ENCODE results near the gene RASGRP2.

RASGRP2 gene

GRCh38 chr11:64755681-64756361 is 11.9 kb upstream of the RASGRP2 start:
- no peak for DNase-seq

DNA sequence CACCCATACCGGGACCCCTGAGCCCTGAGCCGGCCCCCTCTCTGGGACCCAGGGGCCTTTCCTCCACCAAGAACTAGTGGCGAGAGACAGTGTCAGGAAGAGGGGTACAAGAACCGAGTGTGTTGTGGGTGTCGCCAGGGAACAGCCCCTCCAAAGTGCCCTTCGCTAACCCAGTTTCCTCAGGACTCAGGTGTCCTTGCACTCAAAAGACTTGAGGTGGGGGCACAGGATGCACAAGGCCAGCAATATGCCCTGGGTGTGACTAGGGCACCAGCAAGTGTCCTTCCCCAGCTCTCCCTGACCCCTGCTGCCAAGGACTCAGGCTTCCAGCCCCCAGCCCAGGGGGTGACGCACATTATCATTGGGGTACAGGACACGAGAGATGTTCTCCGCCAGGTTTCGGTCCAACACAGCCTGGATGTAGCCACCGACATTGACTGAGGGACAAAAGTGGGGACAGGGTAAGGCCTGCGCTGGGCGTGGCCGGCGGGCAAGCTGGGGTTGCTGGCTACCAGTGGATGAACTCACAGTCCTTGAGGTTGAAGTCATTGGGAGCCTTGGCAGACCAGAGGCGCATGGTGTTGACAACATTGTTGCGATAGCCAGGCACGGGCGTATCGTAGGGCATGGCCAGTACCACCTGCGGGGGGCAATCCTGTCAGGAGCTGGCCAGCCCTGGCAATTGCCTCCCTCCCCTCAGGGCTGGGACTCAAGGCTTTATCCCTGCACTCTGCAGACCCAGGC is 11.1 kb upstream of the RASGRP2 start:
- no peak for DNase-seq

GRCh38 chr11:64754124-64754918 is 10.4 kb upstream of the RASGRP2 start:
- DNase-seq = no peak

DNA sequence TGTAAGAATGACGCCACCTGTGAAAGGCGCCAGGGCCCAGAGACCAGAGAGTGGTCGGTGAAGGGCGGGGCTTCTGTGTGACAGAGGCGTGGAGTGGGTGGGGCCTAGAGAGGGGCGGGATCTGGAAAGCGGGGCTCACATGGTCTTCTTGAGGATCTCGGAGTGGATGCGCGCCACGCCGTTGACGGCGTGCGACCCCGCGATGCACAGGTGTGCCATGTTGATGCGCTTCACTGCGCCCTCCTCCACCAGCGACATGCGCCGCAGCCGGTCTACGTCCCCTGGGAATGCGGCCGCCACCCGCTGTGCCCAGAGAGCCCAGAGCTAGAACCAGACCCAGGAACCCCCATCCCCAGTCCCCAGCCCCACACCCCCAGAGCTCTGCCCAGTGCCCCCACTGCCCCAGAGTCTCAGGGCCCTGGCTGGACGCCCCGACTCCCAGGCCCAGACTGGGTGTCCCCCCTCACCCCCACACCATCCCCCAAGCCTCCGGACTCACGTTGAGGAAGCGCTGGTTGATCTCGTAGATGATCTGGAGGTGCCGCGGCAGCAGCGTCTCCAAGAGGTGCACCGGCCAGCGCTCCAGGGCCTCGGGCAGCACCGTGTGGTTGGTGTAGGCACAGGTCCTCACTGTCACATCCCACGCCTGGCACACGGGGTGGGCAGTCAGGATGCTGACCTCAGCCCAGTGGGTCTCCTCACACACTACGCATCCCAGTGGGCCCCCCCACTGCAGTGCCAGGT is 9.6 kb upstream of the RASGRP2 start:
- no peak for DNase-seq

DNA sequence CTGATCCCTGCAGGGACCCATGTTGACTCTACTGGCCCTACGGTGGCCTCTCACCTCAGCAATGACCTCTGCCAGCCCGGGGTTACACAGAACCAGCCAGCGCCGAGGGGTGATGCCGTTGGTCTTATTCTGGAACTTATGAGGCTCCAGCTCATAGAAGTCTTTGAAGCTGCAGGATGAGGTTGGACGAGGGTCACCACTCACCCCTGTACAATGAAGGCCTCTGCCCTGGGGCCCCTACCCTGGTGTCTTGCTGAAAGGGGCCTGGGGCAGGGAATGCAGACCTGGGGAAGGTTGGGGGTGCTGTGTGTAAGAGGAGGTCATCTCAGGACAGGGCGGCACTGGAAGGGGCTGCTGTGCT is 9.1 kb upstream of the RASGRP2 start:
- DNase-seq = no peak

- no peak for DNase-seq
Measured at GRCh38 chr11:64752175-64752970, 8.4 kb upstream of the RASGRP2 start.

GRCh38 chr11:64751580-64751979 is 7.6 kb upstream of the RASGRP2 start:
- DNase-seq = no peak

- no peak for DNase-seq
Measured at GRCh38 chr11:64751136-64751535, 7.2 kb upstream of the RASGRP2 start.

- DNase-seq = no peak
Measured at GRCh38 chr11:64750361-64751054, 6.6 kb upstream of the RASGRP2 start.

- peak; percentile 85 for DNase-seq
Measured at GRCh38 chr11:64747961-64748665, 4.2 kb upstream of the RASGRP2 start.

- DNase-seq = no peak
Measured at GRCh38 chr11:64746486-64746885, 2.5 kb upstream of the RASGRP2 start.

- peak; percentile 59 for DNase-seq
Measured at GRCh38 chr11:64745521-64746328, 1.8 kb upstream of the RASGRP2 start.

DNA sequence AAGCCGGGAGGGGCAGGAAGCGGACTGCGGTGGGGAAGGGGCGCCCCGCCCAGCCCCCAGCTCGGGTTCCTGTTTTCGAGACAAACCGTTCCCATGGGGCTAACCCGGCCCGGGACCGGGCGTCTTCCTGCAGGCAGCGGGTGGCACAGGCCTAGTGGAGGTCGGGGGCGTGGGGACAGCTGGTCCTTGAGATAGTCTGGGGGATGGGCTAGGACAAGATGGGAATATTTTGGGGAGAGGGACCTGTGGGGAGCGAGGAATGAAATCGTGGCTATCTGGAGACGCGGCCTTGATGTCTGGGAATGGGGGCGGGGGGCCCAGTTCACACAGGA is 1.2 kb upstream of the RASGRP2 start:
- DNase-seq = no peak

- DNase-seq = no peak
Measured at GRCh38 chr11:64744544-64745188, 724 bp upstream of the RASGRP2 start.

DNA sequence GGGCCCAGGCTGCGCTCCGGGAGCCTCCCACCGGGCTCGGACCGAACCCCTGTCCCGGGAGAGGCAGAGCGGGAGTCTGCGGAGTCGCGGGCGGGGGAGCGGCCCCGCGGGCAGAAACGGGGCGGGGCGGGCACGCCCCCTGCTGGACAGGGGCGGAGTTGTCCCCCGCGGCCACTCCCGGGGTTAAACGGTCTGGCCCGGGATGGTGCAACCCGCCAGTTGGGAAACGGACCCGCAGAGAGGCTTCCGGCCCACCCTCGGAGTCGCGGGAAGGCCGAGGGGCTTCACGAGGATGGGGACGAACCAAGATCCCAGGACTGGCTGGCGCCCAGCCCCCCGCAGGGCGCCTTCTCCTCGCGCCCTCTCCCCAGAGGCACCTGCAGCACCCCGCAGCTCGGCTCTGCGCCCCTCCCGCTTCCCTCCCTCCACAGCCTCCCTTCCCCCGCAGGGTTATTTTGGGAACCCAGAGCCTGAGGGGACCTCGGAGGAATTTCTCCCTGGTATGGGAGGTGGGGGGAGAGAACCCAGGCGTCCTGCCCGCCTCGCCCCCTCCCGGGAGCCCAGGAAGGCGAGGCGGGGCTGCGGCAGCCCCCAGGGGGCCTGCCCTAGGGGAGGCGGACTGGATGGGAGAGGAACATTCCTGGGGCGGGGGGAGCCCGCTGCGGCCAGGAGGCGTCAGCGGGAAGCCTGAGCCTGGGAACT is 902 bp downstream of the RASGRP2 start:
- peak; percentile 60 for DNase-seq

DNA sequence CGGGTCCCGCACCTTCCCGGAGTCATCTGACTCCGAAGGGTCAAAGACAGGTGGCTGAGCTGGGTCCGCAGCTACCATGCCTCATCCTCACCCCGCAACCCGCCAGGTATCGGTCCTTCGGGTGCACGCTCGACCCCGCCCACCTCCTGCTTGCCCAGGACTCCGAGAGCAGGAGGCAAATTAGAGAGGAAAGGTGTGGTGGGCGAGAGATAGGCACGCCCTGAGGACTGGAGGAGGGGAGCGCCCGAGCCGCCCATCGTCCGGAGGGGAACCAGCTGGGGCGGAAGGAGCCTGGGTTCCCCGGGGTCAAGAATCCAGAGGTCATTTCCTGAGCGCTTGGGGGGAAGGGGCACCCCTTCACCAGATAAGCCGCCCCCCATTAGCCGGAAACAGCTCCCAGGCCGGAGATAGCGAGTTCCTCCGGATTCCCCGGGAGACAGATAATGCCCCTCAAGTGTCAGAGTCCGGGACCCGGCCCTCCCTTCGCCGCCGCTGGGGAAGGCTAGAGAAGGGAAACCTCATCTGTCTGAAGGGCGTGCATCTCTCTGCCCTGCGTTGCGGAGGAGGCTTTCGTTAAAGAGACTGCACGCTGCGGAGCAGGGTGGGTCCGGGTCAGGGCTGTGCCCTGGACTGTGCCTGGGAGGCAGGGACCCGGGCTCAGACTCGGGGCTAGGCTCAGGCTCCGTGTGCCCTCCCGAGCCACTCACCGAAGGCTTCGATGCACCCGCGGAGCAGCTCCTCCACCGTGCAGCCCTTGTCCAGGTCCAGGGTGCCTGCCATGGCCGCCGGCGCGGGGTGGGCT is 1.7 kb downstream of the RASGRP2 start:
- DNase-seq = no peak

- DNase-seq = no peak
Measured at GRCh38 chr11:64741375-64742086, 2.4 kb downstream of the RASGRP2 start.

Data from fibroblast of skin of back (primary cell).